ENCODE results near the gene HDGF. TPM values are rescaled to one million over a fixed set of nuclear protein-coding genes. Genes with fewer than 3 reads are reported as not detected.

HDGF gene
- total and polyA plus RNA-seq, 9 of the 15 experiments (the other 6 are each of a cell fraction or from before 2014, with no cell fraction given), result 38.8 to 601 (median 400) TPM

DNA sequence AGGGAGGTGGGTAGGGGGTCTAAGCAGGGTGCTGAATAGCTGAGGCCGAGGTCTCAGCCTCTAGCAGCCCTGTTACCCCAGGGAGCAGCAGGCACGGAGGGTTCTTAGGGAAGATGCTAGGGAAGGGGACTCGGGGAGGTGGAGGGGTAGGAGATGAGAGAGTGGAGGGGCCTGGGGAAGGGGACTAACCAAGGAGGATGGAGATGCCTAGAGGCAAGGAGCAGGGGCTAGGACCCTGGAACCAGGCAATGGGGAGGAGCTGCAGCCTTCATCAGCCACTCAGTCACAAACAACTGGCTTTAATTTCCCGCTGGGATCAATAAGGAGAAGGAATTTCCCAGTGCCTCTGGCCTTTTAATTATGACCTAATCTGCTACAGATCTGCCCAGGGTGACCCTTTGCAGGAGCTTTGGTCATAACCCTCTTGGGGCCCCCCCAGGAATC is 43.2 kb downstream of the HDGF start:
- 35% methylated on average over 3 of the region's 4 CpGs for WGBS (ENCODE audit: insufficient coverage, low coverage, missing lambda C conversion rate)
- peaks cover 7 to 26% of the 10 kb centered on the region in 2 experiments; a peak in 4 of 5 replicates for H3K4me1 ChIP-seq (replicated peaks in 1 of 2; ENCODE audit: control insufficient read depth in 2 of 2, insufficient read depth in 2 of 2, low read length in 2 of 2)
- H3K4me2 ChIP-seq (ENCODE audit: insufficient read depth, low read length), result no peak overlapping the region
- no peaks in the 10 kb centered on the region for H3K9me1 ChIP-seq (ENCODE audit: control insufficient read depth, insufficient read depth, low read length)
- intact Hi-C loops (cut with micrococcal nuclease), result no loop called here
- no peaks in the 10 kb centered on the region for H3K79me2 ChIP-seq (ENCODE audit: control insufficient read depth, insufficient read depth, low read length)
- H3K36me3 ChIP-seq (ENCODE audit: control insufficient read depth, insufficient read depth, low read length), result no peaks in the 10 kb centered on the region
- no peaks in the 10 kb centered on the region for H3K27me3 ChIP-seq (ENCODE audit: control insufficient read depth in 2 of 2, insufficient read depth in 2 of 2, low read length in 2 of 2)
- no peak overlapping the region for H2AFZ ChIP-seq (ENCODE audit: low read depth, low read length)
- H3K9me3 ChIP-seq (replicated peaks; ENCODE audit: control insufficient read depth, insufficient read depth, low read depth, low read length), result no peaks in the 10 kb centered on the region
- ATAC-seq (no peak), DNase-seq (ENCODE audit: extremely low read depth in 1 of 4, low spot score in 3 of 4) (no peak), FAIRE-seq (no peak)
- in situ Hi-C loops (cut with MboI), result no loop called here
- H3K9ac ChIP-seq (ENCODE audit: insufficient read depth in 1 of 2, low read depth in 2 of 2, low read length in 2 of 2), result no peak overlapping the region
- CTCF ChIA-PET (ENCODE audit: low intra/inter-chr PET ratio), result no interaction called here
- BruUV-seq (replicated peaks), result no TSS peak
- H4K20me1 ChIP-seq (replicated peaks; ENCODE audit: control insufficient read depth, insufficient read depth, low read length), result no peaks in the 10 kb centered on the region
- POLR2A ChIA-PET, result interaction anchor here (0.6 to 3.0 kb wide), 6 partner anchors 10 to 25 kb away, joined by 3 to 12 read pairs (median 4); no protein-coding TSS in a partner anchor
- H3K4me3 ChIP-seq, result no peak overlapping the region
- no peak overlapping the region for H3K27ac ChIP-seq (ENCODE audit: extremely low read depth, low read depth, low read length)
- TF ChIP-seq, protein P1, sequence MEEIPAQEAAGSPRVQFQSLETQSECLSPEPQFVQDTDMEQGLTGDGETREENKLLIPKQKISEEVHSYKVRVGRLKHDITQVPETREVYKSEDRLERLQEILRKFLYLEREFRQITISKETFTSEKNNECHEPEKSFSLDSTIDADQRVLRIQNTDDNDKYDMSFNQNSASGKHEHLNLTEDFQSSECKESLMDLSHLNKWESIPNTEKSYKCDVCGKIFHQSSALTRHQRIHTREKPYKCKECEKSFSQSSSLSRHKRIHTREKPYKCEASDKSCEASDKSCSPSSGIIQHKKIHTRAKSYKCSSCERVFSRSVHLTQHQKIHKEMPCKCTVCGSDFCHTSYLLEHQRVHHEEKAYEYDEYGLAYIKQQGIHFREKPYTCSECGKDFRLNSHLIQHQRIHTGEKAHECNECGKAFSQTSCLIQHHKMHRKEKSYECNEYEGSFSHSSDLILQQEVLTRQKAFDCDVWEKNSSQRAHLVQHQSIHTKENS (CRISPR knock-in tag; IDR thresholded peaks at IDR 0.05), result no peak
- TF ChIP-seq RBBP5 (IDR thresholded peaks at IDR 0.05; ENCODE audit: borderline replicate concordance, insufficient read depth, low read length, poor library complexity, severe bottlenecking) (no peak), RFX1 (IDR thresholded peaks at IDR 0.05) (no peak), TGIF2 (CRISPR knock-in tag; IDR thresholded peaks at IDR 0.05) (no peak), EP400 (IDR thresholded peaks at IDR 0.05) (no peak), KAT8 (IDR thresholded peaks at IDR 0.05; ENCODE audit: low read depth) (no peak), ZNF3 (CRISPR knock-in tag; IDR thresholded peaks at IDR 0.05) (no peak)

Measured in K562 (cell line).